GM12875 (cell line): ENCODE measurements around the gene RRAGD.

Experiments used
- H3K4me3 ChIP-seq: one replicate; pipeline ENCODE4 v1.5.1; 2011; ENCODE audit warnings: low read depth, low read length, control low read depth
- CTCF ChIP-seq: IDR thresholded peaks from 2 replicates; pipeline ENCODE4 v1.5.1; 2011; ENCODE audit warnings: low read depth, mild to moderate bottlenecking, control low read depth, inconsistent platforms, low read length, moderate library complexity, borderline replicate concordance; ENCODE audit not compliant: insufficient read depth

The RRAGD gene

DNA sequence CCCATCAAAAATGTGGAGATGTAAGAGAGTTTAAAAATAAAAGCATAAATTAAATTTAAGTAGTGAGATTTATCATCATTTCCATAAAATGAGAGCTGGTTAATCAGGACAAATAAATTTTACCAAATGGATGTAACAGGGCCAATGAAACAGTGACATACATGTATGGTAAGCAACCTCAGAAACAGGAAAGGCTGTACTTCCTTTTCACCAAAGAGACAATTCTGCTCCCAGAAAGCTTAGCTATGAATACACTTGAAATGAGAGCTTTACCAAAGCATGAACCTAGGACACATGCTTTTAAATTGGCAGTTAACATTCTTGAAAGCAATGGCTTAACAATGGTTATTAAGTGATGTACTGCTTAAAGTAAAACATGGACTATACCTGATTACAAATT is 47.5 kb downstream of the RRAGD start:
- H3K4me3 ChIP-seq, result no peak overlapping the region
- TF ChIP-seq CTCF, result no peak

DNA sequence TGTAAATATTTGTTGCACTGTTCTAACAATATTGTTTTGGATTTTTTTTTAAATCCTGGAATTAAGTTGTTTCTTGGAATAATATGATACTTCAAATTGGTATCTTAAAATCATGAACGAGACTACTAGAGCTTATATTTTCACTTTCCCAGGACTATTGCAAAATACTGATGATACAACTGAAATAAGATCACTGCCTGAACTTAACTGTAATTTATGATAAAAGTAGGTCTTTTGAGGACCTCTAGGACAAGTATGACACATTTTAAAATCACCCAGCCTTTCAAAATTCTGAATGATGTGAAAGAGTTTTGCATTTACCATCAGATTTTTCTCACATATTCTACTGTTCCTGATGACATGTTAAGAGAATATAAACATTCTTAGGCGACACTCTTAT is 50.9 kb downstream of the RRAGD start:
- no peak overlapping the region for H3K4me3 ChIP-seq
- TF ChIP-seq CTCF, result no peak

DNA sequence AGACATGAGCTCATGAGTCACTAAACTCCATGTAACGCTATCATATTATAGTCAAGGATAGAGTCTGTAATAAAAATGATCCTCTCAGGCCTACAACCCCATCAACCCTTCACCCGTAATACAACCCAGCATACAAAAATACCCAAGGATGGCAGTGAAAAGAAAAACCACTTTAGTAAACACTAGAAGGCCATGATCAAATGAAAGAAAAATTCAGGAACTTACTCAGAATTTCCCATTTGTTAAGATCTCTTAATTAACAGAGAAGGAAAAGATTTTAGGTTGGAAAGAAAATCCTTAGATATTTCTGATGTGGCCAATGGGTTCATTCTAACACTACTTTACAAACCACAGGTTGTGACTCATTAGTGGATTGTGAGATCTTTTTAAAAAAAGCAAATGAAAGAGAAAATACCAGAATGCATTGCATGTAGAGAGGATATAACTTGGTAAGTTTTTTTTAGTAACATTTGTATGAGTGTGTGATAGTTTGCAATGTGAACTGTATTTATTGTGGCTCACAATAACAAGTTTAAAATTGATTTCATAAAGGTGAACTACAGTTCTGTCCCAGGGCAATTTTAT is 51.6 kb downstream of the RRAGD start:
- H3K4me3 ChIP-seq, result no peak overlapping the region
- no peak for TF ChIP-seq CTCF

- no peak for TF ChIP-seq CTCF
Observed at GRCh38 chr6:89359561-89359960, 52.5 kb downstream of the RRAGD start.

DNA sequence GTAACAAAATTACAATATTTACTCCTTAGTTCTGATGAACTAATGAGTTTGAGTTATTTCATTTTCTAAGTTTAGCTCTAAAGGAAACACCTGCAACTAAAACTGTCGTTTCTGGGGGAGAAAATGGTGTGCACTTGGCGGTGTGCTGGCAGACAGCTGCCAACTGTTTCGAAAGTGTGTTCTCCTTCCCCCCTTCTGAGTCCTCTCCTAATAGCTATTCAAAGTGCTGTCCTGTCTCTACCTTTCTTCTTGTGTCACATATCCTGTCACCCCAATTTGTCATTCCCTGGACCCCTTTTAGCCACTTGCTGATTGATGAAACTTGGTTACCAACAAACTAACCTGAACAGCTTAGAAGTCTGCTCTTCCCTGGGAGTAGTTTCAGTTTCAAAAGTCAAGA is 54.7 kb downstream of the RRAGD start:
- TF ChIP-seq CTCF, result no peak
- H3K4me3 ChIP-seq, result no peak overlapping the region

More at GRCh38 chr6:89359561-89359960, 52.5 kb downstream of the RRAGD start:
- no peak overlapping the region for H3K4me3 ChIP-seq

- TF ChIP-seq CTCF, result no peak
- no peak overlapping the region for H3K4me3 ChIP-seq
Observed at GRCh38 chr6:89356642-89357170, 55.4 kb downstream of the RRAGD start.

GRCh38 chr6:89355511-89356194 is 56.4 kb downstream of the RRAGD start:
- no peak overlapping the region for H3K4me3 ChIP-seq
- no peak for TF ChIP-seq CTCF
